ENCODE results near the gene CHIA. TPM values are rescaled to one million over a fixed set of nuclear protein-coding genes. Genes with fewer than 3 reads are reported as not detected.

The CHIA gene
- total and polyA plus RNA-seq, 2 donors (not counting 3 experiments of a cell fraction or from before 2014, with no cell fraction given) = not detected

GRCh38 chr1:111283838-111284237, 6.8 kb upstream of the CHIA start:
- Histone ChIP-seq H3K9ac (replicated peaks; ENCODE audit: extremely low read depth, insufficient read depth, low read length) (no peak overlapping the region), H3K9me3 (replicated peaks; ENCODE audit: control insufficient read depth, insufficient read depth, low read length) (no peaks in the 10 kb centered on the region), H3K4me3 (replicated peaks in 1 of 3; ENCODE audit: insufficient read depth in 1 of 3, low read depth in 1 of 3, low read length in 3 of 3) (no peak overlapping the region), H3K79me2 (ENCODE audit: control insufficient read depth, insufficient read depth, low read length) (no peaks in the 10 kb centered on the region), H2AFZ (ENCODE audit: low read depth, low read length) (no peak overlapping the region), H3K27ac (ENCODE audit: insufficient read depth, low read depth, low read length) (no peak overlapping the region), H3K36me3 (ENCODE audit: control insufficient read depth in 2 of 2, extremely low read depth in 1 of 2, insufficient read depth in 2 of 2, low read length in 2 of 2) (no peaks in the 10 kb centered on the region), H3K9me1 (replicated peaks; ENCODE audit: control insufficient read depth, extremely low read depth, insufficient read depth, low read length) (no peaks in the 10 kb centered on the region), H3K4me2 (ENCODE audit: insufficient read depth, low read length) (no peak overlapping the region), H3K27me3 (ENCODE audit: control insufficient read depth in 2 of 2, insufficient read depth in 2 of 2, low read length in 2 of 2) (no peaks in the 10 kb centered on the region), H4K20me1 (replicated peaks; ENCODE audit: control insufficient read depth, extremely low read depth, insufficient read depth, low read length) (no peaks in the 10 kb centered on the region), H3K4me1 (ENCODE audit: control insufficient read depth, extremely low read depth, insufficient read depth, low read length) (no peaks in the 10 kb centered on the region)
- TF ChIP-seq EZH2 (IDR thresholded peaks at IDR 0.05; ENCODE audit: borderline replicate concordance, low read depth, low read length, severe bottlenecking) (no peak), MYC (IDR thresholded peaks at IDR 0.05; ENCODE audit: low read depth, low read length) (no peak), POLR2A (IDR thresholded peaks at IDR 0.05; ENCODE audit: low read depth, low read length) (no peak), FOS (IDR thresholded peaks at IDR 0.05; ENCODE audit: borderline replicate concordance, insufficient read depth, low read length) (no peak), POLR2AphosphoS5 (IDR thresholded peaks at IDR 0.05; ENCODE audit: insufficient read depth, low read depth, low read length) (no peak), MAX (IDR thresholded peaks at IDR 0.05; ENCODE audit: insufficient read depth, insufficient read length) (no peak), JUN (IDR thresholded peaks at IDR 0.05; ENCODE audit: borderline replicate concordance, insufficient read depth, insufficient read length, low read depth) (no peak), CTCF (IDR thresholded peaks at IDR 0.05; ENCODE audit: extremely low read depth in 1 of 2, insufficient read depth in 1 of 2, low read depth in 1 of 2, low read length in 2 of 2) (no peak), GATA2 (IDR thresholded peaks at IDR 0.05; ENCODE audit: insufficient read depth, insufficient read length, low read depth, low read length) (no peak)
- no peak for DNase-seq (ENCODE audit: low read depth, low spot score)
- BruUV-seq (replicated peaks) = no TSS peak
- no peak for FAIRE-seq
- intact Hi-C loops (cut with micrococcal nuclease) (no loop called here), dilution Hi-C loops (cut with MboI; ENCODE audit: extremely low pct_ligation_motif_present, low sequenced_read_pairs) (no loop called here)
- ChIA-PET POLR2A (no interaction called here), CTCF (interaction anchor here (1.3 kb wide), 1 partner anchor 12 kb away, joined by 3 read pairs; no protein-coding TSS in a partner anchor)
